NCI-H82 treated with DMSO at 0.1 percent for 48 hours (cell line): ENCODE results near the gene CBX2.
A peak's percentile ranks its signal among the peaks of the same experiment; 100 is the strongest.

ENCODE experiments used
- DNase-seq: peaks from one replicate; lab custom pipeline; 2025; ENCODE audit not compliant: unreplicated experiment; lab: John Stamatoyannopoulos, UW

CBX2 gene

DNA sequence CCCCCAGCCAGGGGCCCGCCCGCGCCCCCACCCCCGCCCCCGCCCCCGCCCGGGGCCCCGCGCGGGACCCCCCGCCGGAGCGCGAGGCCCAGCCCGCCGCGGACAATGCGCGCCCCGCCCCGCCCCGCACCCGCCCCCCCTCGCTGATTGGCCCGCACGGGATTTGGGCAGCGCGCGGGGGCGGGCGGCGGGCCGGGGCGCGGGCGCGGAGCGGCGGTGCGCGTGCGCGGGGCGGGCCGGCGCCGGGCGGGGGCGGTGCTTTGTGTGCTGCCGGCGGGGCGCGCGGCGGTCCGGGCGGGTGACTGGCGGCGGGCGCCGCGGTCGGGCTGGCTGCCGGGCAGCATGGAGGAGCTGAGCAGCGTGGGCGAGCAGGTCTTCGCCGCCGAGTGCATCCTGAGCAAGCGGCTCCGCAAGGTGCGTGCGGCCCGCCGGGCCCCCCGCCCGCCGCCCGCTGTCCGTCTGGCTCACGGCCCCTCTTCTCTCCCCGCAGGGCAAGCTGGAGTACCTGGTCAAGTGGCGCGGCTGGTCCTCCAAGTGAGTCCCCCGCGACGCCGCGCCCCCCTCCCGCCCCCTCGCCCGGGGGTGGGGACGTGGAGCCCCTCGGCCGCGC, at the start of gene CBX2:
CBX2 (plus strand) TSS at position 255 of the 610 bp plus-strand sequence; CDS start at position 343, 88 bp downstream.
- DNase-seq: peak; percentile 42

DNA sequence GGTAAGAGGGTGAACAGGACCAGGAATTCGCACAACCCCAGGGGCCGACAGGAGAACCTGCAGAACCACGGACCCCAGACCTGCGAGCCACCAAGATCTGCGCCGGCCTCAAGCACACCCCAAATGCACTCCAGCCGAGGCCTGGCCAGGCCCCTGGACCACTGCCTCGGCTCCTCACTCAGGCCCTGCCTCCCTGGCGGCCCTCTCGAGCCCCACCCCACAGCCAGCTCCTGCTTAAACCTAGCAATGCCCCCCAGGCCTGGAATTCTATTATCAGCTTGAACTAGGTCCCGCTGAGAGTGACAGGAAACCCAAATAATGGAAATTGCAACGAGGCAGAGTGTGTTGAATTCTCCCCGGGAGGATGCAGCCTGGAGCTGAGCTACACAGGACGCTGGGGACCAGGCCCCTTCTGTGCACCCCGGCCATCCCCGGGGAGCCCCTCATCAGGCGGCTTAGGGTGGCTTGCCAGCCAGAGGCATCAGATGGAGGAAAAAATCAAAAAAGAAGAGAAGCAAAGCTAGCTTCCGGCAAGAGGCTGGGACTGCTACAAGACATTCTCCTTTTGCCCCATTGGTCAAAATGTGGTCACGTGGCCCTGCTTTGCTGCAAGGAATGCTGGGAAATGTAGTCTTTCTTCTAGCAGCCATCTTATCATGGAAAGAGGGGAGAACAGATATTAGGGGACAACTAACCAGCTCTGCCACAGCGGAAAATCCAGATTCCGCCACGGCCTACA, 49.6 kb upstream of the CBX2 start:
- DNase-seq: peak; percentile 82

DNA sequence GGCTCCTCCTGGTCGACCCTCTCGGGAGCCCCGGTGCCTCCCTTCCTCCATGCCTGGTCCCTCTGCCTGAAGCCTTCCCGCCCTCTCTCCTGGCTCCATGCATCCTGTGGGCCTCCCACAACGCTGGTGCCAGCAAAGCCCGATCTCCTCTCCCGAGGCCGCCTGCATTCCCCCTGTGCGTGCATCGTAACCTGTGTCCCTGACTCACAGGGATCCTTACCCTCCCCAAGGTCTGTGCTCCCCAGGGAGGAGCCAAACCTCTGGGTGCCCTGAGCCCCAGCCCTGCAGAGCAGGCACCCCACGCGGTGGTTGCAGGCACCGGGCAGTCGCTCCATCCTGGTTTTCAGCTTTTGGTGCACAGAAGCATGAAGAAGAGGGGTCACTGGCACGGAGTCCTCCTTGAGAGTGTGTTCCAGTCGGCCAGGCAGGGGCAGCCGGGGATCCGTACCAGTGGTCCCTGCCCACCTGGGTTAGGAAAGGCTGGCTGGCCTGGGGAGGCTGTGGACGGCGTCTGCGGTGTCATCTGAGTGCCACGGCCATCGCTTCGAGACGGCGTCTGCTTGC, 49.0 kb upstream of the CBX2 start:
- no peak for DNase-seq

DNA sequence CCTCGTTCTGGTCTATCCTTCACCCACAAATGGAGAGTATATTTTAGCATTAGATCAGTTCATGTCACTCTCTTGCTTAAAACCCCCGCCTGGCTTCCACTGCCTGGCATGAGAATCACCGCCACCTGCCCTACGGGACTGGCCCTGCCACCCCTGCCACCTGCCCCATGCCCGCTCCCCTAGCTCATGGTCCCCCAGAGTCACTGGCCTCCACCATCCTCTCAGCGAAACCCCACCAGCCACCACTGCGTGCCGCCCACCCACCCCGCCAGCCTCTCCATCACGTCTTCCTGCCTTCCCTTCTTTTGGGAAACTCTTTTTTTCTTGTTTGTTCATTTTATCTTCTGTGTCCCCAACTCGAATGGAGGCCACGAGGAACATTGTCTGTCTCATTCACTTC, 48.2 kb upstream of the CBX2 start:
- DNase-seq: no peak

DNA sequence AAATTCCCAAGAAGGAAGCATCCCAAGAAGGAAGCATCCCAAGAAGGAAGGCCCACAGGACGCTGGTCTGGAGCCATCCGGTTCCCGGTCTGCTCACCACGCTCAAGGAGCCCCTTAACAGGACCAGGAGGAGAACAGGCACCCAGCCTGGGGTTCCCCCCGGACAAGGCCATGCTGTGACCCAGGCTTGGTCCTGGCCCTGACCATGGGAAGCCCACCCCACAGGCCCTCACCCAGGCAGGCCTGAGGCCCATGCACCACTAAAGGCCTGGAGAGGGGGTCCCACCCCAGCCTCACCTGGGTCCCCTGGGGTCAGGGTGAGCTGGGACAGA, 47.5 kb upstream of the CBX2 start:
- no peak for DNase-seq

DNA sequence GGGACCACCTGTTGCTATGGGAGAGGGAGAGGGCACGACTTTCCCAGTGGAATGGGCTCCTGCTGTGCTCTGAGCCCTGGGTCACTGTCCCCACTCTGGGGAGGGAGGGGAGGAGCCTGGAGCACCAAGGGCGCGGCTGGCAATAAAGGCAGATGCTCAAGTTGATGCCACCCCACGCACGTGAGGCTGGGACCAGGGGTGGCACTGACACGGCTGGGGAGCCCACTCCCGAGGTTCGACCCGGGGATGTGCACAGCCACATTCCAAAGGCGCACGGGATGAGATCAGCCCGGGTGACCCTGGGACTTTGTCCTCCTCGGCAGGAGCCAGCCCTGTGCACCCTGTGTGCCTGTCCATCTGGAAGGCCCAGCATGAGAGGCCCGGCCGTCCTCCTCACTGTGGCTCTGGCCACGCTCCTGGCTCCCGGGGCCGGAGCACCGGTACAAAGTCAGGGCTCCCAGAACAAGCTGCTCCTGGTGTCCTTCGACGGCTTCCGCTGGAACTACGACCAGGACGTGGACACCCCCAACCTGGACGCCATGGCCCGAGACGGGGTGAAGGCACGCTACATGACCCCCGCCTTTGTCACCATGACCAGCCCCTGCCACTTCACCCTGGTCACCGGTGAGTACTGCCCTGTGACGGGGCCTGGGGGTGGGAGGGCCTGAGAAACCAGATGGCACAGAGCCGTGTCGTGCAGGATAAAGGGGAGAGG, 47.0 kb upstream of the CBX2 start, which contains the start of gene ENPP7:
ENPP7 (plus strand) TSS at position 175 of the 715 bp plus-strand sequence; CDS start at position 372, 197 bp downstream.
- no peak for DNase-seq

DNA sequence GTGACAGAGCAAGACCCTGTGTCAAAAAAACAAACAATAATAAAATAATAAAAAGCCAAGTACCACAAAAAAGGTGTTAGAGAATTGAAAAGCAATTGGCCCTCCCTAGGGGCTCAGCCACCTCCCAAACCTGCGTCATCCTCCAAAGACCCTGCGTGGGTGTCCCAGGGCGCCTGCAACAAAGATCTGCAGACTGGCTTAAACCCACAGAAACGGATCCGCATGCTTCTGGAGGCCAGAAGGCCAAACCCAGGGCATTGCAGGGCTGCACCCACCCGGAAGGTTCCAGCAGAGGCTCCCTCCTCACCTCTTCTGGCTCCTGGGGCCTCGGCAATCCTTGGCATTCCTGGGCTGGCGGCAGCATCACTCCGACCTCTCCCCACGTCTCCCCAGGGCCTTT, 45.7 kb upstream of the CBX2 start:
- no peak for DNase-seq

DNA sequence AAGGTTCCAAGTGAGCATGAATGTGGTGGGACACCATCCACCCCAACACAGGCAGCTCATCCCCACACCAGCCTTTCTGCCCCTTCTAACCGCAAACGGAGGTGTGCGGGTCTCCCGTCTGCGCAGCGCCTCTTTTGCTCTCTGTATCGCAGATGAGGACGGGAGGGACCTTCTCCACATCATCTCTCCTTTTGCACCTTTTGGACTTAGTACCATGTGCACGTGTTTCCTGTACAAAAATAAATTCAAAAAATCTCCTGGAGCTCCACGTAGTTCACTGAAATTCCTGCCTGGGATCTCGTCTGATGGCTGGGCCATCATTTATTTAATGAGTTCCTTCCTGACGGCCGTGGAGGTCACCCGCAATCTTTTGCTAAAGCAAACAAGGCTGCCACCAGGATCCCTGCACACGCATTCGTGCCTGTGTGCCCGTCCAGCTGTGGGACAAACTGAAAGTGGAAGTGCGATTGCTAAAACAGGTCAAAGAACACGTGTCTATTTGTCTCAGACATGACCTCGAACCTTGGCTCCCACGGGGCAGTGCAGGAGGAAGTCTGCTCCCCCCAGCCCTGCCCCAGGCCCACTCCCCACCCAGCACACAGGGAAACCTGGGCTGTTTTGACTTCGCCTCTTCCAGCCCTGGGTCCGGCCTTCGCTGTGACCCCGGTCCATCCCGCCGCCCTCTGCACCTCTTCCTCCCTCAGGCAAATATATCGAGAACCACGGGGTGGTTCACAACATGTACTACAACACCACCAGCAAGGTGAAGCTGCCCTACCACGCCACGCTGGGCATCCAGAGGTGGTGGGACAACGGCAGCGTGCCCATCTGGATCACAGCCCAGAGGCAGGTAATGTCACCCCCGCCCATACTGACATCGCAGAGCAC, 44.9 kb upstream of the CBX2 start:
- no peak for DNase-seq

DNA sequence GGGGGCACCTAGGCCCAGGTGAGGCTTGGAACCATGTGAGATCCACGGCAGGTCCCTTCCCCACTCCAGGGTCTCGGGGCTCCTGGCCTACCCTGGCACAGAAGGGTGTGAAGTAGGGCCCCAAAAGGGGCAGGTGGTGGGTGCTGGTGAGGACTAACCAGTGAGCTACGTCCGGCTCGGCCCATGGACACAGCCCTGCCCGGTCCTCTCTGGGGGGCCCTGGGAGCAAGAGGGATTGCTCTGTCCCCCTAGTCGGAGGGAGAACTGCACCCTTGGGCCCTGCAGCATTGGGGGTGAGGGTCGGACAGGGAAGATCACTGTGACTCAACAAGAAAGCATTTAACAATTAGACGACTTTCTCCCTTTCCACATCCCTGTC, 44.3 kb upstream of the CBX2 start:
- no peak for DNase-seq

DNA sequence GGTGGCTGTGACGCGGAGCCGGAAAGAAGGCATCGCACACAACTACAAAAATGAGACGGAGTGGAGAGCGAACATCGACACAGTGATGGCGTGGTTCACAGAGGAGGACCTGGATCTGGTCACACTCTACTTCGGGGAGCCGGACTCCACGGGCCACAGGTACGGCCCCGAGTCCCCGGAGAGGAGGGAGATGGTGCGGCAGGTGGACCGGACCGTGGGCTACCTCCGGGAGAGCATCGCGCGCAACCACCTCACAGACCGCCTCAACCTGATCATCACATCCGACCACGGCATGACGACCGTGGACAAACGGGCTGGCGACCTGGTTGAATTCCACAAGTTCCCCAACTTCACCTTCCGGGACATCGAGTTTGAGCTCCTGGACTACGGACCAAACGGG, 42.9 kb upstream of the CBX2 start:
- no peak for DNase-seq

DNA sequence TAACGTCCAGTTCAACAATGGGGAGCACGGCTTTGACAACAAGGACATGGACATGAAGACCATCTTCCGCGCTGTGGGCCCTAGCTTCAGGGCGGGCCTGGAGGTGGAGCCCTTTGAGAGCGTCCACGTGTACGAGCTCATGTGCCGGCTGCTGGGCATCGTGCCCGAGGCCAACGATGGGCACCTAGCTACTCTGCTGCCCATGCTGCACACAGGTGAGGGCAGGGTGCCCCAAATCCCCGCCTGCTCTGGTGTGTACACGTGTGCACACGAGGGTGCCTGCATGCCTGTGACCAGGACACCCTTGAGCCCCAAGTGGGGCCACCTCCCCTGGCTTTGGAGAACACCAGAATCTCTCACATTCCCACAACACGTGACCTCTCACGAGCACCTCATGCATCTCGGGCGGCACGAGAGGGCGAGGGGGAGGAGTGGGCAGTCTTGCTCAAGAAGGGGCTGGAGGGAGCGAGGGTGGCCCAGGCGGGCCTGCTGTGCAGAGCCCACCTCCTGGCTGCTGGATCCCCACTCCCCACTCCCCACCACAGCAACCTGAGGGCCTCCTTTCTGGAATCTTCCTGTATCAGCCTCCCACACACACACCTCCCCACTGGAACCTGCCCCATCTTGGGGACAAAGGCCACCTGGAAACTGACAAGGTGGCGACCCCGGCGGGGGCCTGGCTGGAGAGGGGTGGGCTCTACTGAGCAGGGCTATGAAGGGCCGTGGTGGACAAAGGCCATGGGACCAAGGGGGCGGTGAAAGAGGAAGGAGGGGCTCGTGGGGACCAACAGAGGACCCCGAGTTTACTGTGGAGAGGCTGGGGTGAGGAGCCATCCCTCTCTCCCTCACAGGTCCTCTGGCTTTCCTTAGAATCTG, 40.7 kb upstream of the CBX2 start:
- no peak for DNase-seq

DNA sequence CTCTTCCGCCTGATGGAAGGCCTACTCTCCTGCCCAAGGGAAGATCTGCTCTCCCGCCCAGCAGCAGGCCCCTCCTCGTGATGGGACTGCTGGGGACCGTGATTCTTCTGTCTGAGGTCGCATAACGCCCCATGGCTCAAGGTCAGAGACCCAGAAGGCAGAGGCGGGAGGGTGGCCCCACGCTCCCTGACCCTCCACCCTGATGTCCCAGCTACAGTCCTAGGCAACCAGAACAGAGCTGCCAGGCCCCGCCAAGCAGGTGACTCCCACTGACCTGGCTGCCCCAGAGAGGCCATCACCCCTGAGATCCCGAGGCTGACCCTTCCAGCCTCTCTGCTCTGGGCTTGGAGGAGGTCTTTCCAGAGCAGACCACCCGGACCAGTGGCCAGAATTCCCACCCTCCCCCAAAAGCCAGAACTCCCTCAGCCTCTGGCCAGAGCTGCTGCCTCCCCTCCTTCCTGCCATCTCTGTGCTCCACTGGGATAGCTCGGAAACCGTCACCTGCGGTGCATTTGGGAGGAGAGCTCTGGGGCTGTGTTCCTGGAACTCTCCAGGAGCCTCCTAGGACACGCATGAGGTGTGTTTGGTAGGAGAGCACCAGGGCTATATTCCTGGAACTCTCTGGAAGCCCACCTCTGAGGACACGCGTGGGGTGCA, 39.9 kb upstream of the CBX2 start:
- no peak for DNase-seq

DNA sequence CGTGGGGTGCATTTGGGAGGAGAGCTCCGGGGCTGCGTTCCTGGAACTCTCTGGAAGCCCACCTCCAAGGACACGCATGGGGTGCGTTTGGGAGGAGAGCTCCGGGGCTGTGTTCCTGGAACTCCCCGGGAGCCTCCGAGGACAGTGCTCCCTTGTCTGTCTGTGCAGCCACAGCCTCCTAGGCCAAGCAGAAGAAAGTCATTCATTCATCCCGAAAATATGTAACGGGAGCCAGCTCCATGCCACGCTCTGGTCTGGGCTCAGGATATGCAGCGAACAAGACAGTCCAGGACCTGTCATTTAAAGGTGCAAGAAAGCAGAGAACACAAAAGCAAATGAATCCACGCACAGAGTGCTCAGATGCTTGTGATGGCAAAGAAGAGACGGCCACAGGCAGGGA, 39.3 kb upstream of the CBX2 start:
- DNase-seq: no peak

DNA sequence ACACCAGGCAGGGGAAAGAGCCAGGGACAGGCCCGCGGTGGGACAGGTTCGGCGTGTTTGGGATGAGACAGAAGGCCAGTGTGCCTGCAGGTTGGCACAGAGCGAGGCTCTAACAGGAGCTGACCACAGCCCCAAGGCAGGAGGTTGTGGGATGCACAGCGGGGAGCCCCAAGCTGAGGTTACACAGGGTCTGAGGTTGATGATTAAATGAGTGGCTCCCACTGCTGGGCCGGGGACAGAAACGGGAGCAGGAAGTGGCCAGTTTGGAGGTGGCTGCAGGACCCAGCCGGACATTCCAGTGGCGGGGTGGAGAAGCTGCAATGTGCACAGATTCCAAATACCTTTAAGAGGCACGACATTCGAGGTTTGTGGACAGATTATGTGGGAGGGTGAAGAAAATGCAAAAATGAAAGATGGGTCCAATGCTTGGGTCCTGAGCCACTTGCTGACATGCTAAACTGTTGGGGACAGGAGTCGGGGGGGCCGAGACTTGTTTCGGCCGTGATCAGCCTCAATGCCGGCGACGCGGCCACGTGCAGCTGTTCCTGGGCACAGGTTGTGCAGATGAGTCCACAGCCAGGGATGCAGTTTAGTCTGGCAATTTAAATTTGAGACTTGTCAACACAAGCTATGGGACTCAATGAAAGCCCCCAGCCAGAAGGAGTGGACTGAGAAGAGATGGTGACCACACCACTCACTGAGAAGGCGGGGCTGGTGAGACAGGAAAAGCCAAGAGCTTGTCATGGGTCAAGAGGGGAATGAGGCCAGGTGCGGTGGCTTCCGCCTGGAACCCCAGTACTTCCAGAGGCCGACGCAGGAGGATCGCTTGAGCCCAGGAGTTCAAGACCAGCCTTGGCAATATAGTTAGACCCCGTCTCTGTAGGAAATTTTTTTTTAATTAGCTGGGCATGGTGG, 38.5 kb upstream of the CBX2 start:
- no peak for DNase-seq

DNA sequence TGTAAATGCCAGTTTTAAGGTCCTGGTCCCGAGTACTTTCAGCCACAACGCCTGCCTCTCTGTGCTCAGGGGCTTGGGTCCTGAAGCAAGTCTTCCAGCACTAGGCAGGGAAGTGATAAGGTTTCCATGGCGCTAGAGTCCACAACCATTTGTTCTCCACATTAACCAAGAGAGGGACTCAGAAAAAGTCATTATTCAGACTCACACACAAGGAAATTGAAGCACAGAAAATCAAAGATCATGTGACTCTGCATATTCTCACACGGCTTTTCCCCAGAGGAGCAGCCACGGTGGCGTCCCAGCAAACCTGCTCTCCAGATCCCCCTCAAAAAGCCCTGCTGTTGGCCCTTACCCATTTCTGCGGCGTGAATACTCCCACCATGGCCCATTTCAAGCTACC, 37.5 kb upstream of the CBX2 start:
- no peak for DNase-seq

DNA sequence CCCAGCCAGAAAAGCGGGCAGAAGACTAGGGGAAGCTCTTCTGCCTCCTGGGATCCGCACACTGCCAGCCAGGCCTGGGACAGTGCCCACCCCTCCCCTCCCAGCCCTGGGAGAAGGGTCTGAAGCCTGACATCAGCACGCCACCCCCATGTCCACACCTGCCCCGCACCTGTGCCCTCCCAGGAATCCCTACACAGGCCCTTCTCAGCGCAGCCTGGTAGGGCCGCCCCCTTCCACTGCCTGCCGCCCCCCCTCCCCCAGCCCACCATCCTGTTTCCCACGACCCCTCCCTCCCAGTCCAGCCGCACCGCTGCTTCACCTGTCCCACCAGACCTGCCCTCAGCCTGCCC, 36.6 kb upstream of the CBX2 start:
- no peak for DNase-seq

DNA sequence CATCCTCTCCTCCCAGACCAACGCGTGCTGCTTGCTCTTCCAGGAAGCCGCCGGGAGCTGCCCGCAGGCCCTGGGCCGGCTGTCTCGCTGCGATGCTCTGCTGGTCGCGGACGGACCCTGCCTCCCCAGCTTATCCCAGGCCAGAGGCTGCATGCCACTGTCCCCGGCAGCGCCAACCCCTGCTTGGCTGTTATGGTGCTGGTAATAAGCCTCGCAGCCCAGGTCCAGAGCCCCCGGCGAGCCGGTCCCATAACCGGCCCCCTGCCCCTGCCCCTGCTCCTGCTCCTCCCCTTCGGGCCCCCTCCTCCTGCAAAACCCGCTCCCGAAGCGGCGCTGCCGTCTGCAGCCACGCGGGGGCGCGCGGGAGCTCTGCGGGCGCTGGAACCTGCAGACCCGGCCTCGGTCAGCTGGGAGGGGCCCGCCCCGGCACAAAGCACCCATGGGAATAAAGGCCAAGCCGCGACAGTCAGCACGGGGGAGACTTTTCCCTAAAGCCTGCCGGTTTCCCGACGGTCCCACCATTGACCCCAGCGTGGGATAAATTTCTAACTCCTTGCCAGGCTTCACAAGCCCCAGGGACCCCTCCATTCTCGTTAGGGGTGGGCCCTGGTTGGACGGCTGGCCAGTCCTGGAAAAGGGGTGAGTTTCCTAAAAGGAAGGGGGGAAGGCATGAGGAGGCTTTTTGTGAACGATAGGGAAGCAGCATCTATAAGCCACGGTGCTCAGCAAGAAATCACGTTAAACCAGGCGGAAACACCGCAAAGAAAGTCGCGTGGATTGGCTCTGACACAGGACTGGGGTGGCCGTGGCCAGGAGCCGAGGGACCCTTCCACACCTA, 36.0 kb upstream of the CBX2 start:
- DNase-seq: peak; percentile 30

DNA sequence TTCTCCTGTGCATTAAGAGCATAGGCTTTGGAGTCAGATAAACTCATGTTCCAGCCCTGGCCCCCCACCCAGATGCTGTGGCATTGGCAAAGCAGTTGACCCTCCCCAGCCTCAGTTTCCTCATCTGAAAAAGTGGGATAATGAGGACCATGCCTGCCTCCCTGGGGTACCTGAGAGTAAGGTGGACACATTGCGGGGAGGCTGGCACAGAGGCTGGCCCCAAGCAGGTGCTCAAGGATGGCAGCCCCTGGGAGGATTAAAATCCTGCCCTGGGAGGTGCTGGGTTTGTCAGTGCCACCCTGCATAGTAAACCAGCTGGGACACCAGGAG, 35.4 kb upstream of the CBX2 start:
- DNase-seq: no peak
